ENCODE measurements around the gene SSTR4. TPM values are rescaled to one million over a fixed set of nuclear protein-coding genes. Genes with fewer than 3 reads are reported as not detected.

The SSTR4 gene
- total RNA-seq, 3 donors from 2014 or later, result 0.19 TPM; not detected in 2

GRCh38 chr20:23079926-23080325, 44.8 kb downstream of the SSTR4 start:
- H3K4me3 ChIP-seq, result no peak overlapping the region
- no peaks in the 10 kb centered on the region for H3K36me3 ChIP-seq (ENCODE audit: low read depth)
- no peaks in the 10 kb centered on the region for H3K9me3 ChIP-seq
- DNase-seq, result no peak
- no peak for TF ChIP-seq CTCF (IDR thresholded peaks at IDR 0.05)
- no peak for ATAC-seq
- H3K4me1 ChIP-seq (ENCODE audit: low read depth), result no peaks in the 10 kb centered on the region
- intact Hi-C loops (cut with DNase I, micrococcal nuclease), result no loop called here

GRCh38 chr20:23080521-23080920, 45.4 kb downstream of the SSTR4 start:
- Histone ChIP-seq H3K4me3 (no peak overlapping the region), H3K36me3 (ENCODE audit: low read depth) (no peaks in the 10 kb centered on the region), H3K9me3 (no peaks in the 10 kb centered on the region), H3K4me1 (ENCODE audit: low read depth) (no peaks in the 10 kb centered on the region)
- no peak for DNase-seq
- intact Hi-C loops (cut with DNase I, micrococcal nuclease), result no loop called here
- ATAC-seq, result no peak
- TF ChIP-seq CTCF (IDR thresholded peaks at IDR 0.05), result no peak

DNA sequence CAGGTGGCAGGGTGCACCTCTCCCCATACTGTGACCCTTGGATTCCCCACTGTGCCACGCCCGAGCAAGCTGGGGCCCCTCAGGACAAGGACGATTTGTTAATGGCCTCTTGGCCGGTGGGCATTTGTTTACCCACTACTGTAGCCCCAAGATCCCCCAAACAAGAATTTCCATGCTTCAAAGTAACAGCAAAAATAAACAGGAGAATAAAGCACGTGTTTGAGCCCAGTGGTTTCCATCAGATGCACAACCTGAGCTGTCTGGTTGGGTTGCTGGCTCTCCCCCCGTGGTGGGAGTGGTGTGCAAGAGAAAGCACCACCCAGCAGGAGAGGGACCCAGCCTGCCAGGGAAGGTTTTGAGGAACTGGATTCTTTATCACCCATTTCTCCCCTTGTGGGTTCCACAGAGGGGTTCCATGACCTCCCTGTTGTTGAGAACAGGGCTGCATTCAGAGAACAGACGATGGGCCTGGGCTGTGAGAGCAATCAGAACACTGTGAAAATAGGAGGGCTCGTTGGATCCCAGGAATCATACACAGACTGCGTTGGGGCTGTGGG, 46.2 kb downstream of the SSTR4 start:
- TF ChIP-seq CTCF (IDR thresholded peaks at IDR 0.05), result no peak
- ATAC-seq (no peak), DNase-seq (no peak)
- intact Hi-C loops (cut with DNase I, micrococcal nuclease), result no loop called here
- H3K36me3 ChIP-seq (ENCODE audit: low read depth), result no peaks in the 10 kb centered on the region
- H3K9me3 ChIP-seq, result no peaks in the 10 kb centered on the region
- no peaks in the 10 kb centered on the region for H3K4me1 ChIP-seq (ENCODE audit: low read depth)
- H3K4me3 ChIP-seq, result no peak overlapping the region

- intact Hi-C loops (cut with DNase I, micrococcal nuclease), result no loop called here
- Histone ChIP-seq H3K36me3 (ENCODE audit: low read depth) (no peaks in the 10 kb centered on the region), H3K9me3 (no peaks in the 10 kb centered on the region), H3K4me1 (ENCODE audit: low read depth) (no peaks in the 10 kb centered on the region), H3K4me3 (no peak overlapping the region)
- ATAC-seq (peak; percentile 14), DNase-seq (no peak)
- TF ChIP-seq CTCF (IDR thresholded peaks at IDR 0.05), result no peak
These were observed 47.9 kb downstream of the SSTR4 start for GRCh38 chr20:23082846-23083552.

DNA sequence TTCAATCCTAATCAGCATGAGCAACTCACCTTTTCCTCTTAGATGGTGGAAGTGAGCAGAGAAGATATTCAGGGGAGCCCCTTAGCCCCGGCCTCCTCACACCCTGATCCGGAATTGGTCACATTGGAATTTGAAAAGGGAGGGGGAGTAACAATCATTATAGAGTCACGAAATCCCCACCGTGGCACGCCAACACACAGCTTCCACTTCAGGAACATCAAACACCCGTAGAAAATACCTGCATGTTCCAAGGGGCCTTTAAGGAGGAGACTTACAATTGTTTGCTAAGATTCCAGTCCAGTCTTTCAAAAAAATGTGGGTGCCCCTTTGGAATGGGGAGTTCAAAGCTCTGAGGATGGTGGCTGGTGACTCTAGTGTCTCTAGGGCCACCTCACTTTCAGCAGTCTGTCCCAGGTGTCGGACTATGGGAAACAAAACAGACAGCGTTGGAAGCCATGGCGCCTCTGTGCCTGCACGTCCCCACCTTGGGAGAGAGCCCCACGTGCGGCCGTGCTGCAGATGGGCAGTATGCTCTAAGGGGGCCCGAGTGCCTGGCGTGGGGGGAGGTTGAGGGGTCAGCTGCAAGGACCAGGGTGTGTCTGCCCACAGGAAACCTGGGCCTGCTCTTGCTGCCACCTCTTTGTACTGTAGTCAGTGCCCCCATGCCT, 48.6 kb downstream of the SSTR4 start:
- intact Hi-C loops (cut with DNase I, micrococcal nuclease), result no loop called here
- ATAC-seq (no peak), DNase-seq (no peak)
- Histone ChIP-seq H3K4me1 (ENCODE audit: low read depth) (no peaks in the 10 kb centered on the region), H3K36me3 (ENCODE audit: low read depth) (no peaks in the 10 kb centered on the region), H3K4me3 (no peak overlapping the region), H3K9me3 (no peaks in the 10 kb centered on the region)
- TF ChIP-seq CTCF (IDR thresholded peaks at IDR 0.05), result no peak
